Measurements from ENCODE around the gene CATSPER1. TPM values are rescaled to one million over a fixed set of nuclear protein-coding genes. Genes with fewer than 3 reads are reported as not detected.

CATSPER1 gene
- total RNA-seq, 1 experiment from 2014 or later: 4.2 TPM

- peaks cover 68% of the 10 kb centered on the region for H3K4me1 ChIP-seq (replicated peaks; ENCODE audit: insufficient read depth)
- no peaks in the 10 kb centered on the region for H3K9me2 ChIP-seq (ENCODE audit: insufficient read depth)
- no peaks in the 10 kb centered on the region for H4K20me1 ChIP-seq (ENCODE audit: insufficient read depth)
- POLR2A ChIA-PET (ENCODE audit: unreplicated experiment): interaction anchor here (0.6 kb wide), 1 partner anchor 39 kb away, joined by 4 read pairs; no protein-coding TSS in a partner anchor
- no peaks in the 10 kb centered on the region for H3K27me3 ChIP-seq (ENCODE audit: insufficient read depth, low read depth)
- intact Hi-C loops (cut with micrococcal nuclease; ENCODE audit: unreplicated experiment): no loop called here
- no peaks in the 10 kb centered on the region for H3K9me3 ChIP-seq (ENCODE audit: insufficient read depth, low read depth)
- H3K79me2 ChIP-seq (ENCODE audit: low read depth): 0 out of 2 replicates have a peak, but pooled peaks cover 4% of the 10 kb centered on the region
- H3K27ac ChIP-seq: no peak overlapping the region
- BruUV-seq (replicated peaks): no TSS peak
- CTCF ChIA-PET: no interaction called here
- no peak overlapping the region for H2AFZ ChIP-seq
- no peak overlapping the region for H3K4me2 ChIP-seq
- H3F3A ChIP-seq (ENCODE audit: insufficient read depth, low read depth): peaks cover 27% of the 10 kb centered on the region
- no peak for TF ChIP-seq EZH2 (IDR thresholded peaks at IDR 0.05; ENCODE audit: low read depth)
- TF ChIP-seq CTCF (conservative IDR thresholded peaks at IDR 0.05): no peak
- no peak overlapping the region for H3K4me3 ChIP-seq
- no peaks in the 10 kb centered on the region for H3K36me3 ChIP-seq (ENCODE audit: low read depth)
- DNase-seq: no peak
These were observed 9.5 kb downstream of the CATSPER1 start for GRCh38 chr11:66016793-66017177.

- Histone ChIP-seq H3K27me3 (ENCODE audit: insufficient read depth, low read depth) (no peaks in the 10 kb centered on the region), H3K9me3 (ENCODE audit: insufficient read depth, low read depth) (no peaks in the 10 kb centered on the region), H3K4me3 (no peak overlapping the region), H4K20me1 (ENCODE audit: insufficient read depth) (no peaks in the 10 kb centered on the region), H2AFZ (no peak overlapping the region), H3F3A (ENCODE audit: insufficient read depth, low read depth) (peaks cover 31% of the 10 kb centered on the region), H3K36me3 (ENCODE audit: low read depth) (no peaks in the 10 kb centered on the region), H3K9me2 (ENCODE audit: insufficient read depth) (no peaks in the 10 kb centered on the region), H3K4me2 (peak overlapping the region; percentile 57), H3K27ac (peak overlapping the region; percentile 38), H3K4me1 (replicated peaks; ENCODE audit: insufficient read depth) (peaks cover 66% of the 10 kb centered on the region), H3K79me2 (ENCODE audit: low read depth) (0 out of 2 replicates have a peak, but pooled peaks cover 4% of the 10 kb centered on the region)
- no peak for DNase-seq
- POLR2A ChIA-PET (ENCODE audit: unreplicated experiment): interaction anchor here (0.6 kb wide), 1 partner anchor 40 kb away, joined by 4 read pairs; no protein-coding TSS in a partner anchor
- CTCF ChIA-PET: no interaction called here
- TF ChIP-seq CTCF (conservative IDR thresholded peaks at IDR 0.05) (no peak), EZH2 (IDR thresholded peaks at IDR 0.05; ENCODE audit: low read depth) (no peak)
- intact Hi-C loops (cut with micrococcal nuclease; ENCODE audit: unreplicated experiment): no loop called here
- no TSS peak for BruUV-seq (replicated peaks)
These were observed 10.1 kb downstream of the CATSPER1 start for GRCh38 chr11:66015936-66016792.

- intact Hi-C loops (cut with micrococcal nuclease; ENCODE audit: unreplicated experiment): no loop called here
- Histone ChIP-seq H3K36me3 (ENCODE audit: low read depth) (no peaks in the 10 kb centered on the region), H3K9me3 (ENCODE audit: insufficient read depth, low read depth) (no peaks in the 10 kb centered on the region), H3K79me2 (ENCODE audit: low read depth) (0 out of 2 replicates have a peak, but pooled peaks cover 4% of the 10 kb centered on the region), H3K4me2 (peak overlapping the region; percentile 57), H2AFZ (no peak overlapping the region), H3K27me3 (ENCODE audit: insufficient read depth, low read depth) (no peaks in the 10 kb centered on the region), H3K27ac (peak overlapping the region; percentile 38), H4K20me1 (ENCODE audit: insufficient read depth) (no peaks in the 10 kb centered on the region), H3K4me1 (replicated peaks; ENCODE audit: insufficient read depth) (peaks cover 65% of the 10 kb centered on the region), H3F3A (ENCODE audit: insufficient read depth, low read depth) (peaks cover 37% of the 10 kb centered on the region), H3K9me2 (ENCODE audit: insufficient read depth) (no peaks in the 10 kb centered on the region), H3K4me3 (no peak overlapping the region)
- DNase-seq: peak; percentile 80 to 89
- TF ChIP-seq EZH2 (IDR thresholded peaks at IDR 0.05; ENCODE audit: low read depth) (no peak), CTCF (conservative IDR thresholded peaks at IDR 0.05) (no peak)
- no TSS peak for BruUV-seq (replicated peaks)
- ChIA-PET CTCF (no interaction called here), POLR2A (ENCODE audit: unreplicated experiment) (interaction anchor here (0.5 kb wide), 1 partner anchor 14 kb away, joined by 15 read pairs; no protein-coding TSS in a partner anchor)
These were observed 10.8 kb downstream of the CATSPER1 start for GRCh38 chr11:66015454-66015881.
